GM19395 (cell line): Measurements from ENCODE around the gene C12orf54.
"Not testable (repeated sequence)": the region's sequence is repeated elsewhere in the genome, so short reads cannot be mapped to it uniquely, and the experiment has no call there.

ENCODE experiments used
- ATAC-seq: cut with Tn5 transposase; IDR thresholded peaks from one replicate; pipeline ENCODE4 v1.9.1; 2021; ENCODE audit warnings: mild to moderate bottlenecking, moderate library complexity; ENCODE audit not compliant: unreplicated experiment

Gene C12orf54

DNA sequence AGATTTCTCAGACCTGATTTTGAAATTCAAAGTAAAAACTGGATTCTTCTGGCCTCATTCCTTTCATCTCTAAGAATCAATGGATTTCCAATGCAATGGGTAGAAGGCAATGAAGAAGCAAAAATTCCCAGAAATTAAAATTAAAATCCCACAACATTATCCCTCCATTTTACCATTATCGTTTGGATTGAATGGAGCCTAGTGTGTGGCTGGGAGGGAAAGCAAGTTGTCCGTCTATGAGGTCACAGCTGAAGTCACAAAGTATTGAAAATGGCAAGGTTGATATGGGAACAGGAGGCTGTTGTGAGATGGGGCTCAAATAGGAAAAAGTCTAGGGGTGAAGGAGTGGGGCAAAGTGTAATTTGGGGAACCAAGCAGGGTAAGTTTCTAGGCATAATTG, at the start of gene C12orf54:
TSS of gene C12orf54 (plus strand) at position 301 of the 400 bp plus-strand sequence. CDS start 799 bp downstream, outside the sequence.
- ATAC-seq, result no peak

DNA sequence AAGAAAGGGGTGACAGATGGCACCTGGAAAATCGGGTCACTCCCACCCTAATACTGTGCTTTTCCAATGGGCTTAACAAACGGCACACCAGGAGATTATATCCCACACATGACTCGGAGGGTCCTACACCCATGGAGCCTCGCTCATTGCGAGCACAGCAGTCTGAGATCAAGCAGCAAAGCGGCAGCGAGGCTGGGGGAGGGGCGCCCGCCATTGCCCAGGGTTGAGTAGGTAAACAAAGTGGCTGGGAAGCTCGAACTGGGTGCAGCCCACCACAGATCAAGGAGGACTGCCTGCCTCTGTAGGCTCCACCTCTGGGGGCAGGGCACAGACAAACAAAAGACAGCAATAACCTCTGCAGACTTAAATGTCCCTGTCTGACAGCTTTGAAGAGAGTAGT, 48.3 kb upstream of the C12orf54 start:
- ATAC-seq, result not testable (repeated sequence)

DNA sequence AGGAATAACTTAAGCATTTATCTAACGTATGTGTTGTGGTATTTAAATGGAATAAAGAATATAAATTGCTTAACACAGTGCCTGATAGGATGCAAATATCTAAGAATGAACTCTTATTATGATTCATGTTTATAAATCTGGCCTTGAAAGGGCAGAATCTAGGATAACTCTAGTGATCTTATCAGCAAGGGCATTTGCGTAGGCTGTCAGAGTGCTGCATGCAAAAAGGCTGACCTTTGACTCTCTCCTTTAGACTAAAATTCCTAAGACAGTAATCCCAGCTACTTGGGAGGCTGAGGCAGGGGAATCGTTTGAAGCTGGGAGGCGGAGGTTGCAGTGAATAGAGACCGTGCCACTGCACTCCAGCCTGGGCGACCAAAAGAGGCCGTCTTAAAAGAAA, 41.2 kb upstream of the C12orf54 start:
- no peak for ATAC-seq

DNA sequence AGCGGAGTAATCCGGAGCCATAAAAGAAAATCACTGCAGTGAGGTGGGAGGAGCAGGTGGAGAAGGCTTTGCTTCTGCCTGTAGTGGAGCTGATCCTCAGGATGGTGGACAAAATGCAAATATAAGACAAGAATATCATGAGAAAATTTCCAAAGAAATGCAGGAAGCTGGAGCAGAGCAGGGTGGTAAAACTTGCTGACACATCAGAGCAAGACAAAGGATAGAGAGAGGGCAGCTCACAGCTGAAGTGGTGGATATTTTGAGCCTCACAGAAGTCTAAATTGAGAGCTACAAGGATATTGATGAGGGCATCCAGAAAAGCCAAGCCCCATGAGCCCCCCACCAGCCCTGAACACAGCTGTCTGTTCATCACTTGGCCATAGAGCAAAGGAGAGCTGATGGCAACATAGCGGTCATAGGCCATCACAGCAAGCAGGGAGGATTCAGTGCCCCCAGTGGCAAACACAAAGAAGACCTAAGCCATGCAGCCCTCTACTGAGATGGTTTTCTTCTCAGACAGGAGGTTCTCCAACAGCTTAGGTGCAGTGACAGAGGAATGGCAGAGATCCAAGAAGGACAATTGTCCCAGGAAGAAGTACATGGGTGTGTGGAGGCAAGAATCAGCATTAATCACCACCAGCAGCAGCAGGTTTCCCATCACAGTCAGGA, 40.0 kb upstream of the C12orf54 start:
- no peak for ATAC-seq

DNA sequence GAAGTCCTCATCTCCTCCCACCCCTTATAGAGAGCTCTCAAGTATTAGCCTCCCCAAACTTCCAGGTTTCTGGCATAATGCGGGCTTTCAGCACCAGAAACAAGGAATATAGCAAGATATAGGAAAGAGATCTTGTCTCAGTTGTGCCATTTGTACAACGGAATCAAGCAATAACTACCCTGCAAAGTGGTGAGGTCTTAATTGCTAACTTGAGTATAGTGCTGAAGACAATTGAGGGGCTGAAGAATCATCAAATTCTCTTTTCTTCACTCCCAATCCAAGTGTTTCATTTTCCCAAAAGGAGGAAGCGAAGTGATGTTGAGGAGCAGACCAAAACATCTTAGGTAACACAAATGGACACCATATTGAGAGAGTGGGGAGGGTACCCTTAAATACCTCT, 36.8 kb upstream of the C12orf54 start:
- no peak for ATAC-seq

DNA sequence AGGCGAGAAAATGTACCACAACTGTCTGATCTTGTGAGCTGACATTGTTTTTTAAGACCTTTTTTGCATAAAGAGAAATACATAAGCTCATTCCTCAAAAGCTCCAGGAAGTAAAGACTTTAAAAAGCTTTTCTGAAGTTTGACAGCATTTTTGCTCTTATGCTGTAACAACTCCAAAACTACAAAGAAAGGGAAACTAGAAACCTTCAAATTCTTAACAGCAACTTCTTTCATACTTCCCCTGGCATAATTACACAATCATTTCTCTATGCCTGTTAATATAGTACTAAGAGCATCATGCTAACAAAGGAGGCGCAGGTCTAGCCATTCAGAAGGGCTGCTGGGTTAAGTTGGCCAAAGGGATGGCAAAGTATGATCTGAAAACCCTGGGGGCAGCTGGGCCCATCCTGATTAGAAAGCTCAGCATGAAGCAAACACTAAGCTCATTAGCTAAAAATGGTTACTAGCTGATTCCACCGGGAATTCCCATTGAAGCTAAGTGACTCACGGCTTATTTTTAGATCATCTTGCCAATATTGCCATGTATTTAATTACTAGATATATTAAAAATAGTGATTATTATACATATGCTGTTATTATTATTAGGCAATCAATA, 36.0 kb upstream of the C12orf54 start:
- no peak for ATAC-seq

DNA sequence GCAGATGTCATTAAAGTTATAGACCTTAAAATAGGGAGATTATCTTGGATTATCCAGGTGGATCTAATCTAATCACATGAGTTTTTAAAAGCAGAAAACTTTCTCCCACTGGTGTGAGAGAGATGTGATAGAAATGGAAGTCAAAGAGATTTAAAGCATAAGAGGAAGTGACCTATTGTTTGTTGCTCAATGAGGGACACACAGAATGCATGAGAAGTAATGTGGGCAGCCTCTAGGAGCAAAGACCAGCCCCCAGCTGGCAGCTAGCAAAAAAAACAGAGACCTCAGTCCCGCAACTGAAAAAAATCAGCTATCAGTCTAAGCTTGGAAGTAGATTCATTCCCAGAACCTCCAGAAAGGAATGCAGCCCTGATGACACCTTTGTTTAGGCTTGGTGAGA, 34.5 kb upstream of the C12orf54 start:
- ATAC-seq, result no peak

DNA sequence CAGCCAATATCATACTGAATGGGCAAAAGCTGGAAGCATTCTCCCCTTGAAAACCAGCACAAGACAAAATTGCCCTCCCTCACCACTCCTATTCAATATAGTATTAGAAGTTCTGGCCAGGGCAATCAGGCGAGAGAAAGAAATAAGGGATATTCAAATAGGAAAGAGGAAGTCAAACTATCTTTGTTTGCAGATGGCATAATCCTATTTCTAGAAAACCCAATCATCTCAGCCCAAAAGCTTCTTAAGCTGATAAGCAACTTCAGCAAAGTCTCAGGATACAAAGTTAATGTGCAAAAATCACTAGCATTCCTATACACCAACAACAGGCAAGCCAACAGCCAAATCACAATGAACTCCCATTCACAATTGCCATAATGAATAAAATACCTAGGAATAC, 30.9 kb upstream of the C12orf54 start:
- no peak for ATAC-seq

DNA sequence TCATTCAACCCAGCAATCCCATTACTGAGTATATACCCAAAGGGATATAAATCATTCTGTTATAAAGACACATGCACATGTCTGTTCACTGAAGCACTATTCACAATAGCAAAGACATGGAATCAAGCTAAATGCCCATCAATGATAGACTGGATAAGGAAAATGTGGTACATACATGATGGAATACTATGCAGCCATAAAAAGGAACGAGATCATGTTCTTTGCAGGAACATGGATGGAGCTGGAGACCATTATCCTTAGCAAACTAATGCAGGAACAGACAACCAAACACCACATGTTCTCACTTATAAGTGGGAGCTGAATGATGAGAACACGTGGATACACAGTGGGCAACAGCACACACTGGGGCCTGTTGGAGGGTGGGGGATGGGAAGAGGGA, 29.3 kb upstream of the C12orf54 start:
- not testable (repeated sequence) for ATAC-seq

DNA sequence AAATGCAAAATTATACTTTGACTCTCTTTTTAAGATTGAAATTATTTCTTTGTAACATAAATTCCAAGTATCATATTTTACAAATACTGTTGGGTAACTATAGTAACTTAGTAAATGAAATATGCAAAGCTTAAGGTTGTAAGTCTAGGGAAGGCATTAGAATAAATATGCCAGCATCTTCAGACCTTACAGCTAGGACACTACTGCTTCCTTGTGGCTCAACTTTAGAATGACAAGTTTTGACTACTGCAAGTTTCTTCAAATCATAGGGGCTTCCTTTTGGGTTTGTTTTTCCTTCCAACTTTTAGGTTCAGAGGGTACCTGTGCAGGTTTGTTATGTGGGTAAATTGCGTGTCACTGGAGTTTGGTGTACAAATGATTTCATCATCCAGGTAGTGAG, 27.6 kb upstream of the C12orf54 start:
- ATAC-seq, result no peak

DNA sequence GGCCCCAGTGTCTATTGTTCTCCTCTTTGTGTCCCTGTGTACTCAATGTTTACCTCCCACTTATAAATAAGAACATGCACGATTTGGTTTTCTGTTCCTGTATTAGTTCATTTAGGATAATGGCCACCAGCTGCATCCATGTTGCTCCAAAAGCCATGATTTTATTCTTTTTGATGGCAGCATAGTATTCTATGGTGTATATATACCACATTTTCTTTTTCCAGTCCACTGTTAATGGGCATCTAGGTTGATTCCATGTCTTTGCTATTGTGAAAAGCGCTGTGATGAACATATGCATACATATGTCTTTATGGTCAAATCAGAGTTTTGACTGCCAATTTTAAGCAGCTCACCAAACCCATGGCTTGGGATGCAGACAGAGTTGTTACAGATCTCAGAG, 27.2 kb upstream of the C12orf54 start:
- ATAC-seq, result no peak

DNA sequence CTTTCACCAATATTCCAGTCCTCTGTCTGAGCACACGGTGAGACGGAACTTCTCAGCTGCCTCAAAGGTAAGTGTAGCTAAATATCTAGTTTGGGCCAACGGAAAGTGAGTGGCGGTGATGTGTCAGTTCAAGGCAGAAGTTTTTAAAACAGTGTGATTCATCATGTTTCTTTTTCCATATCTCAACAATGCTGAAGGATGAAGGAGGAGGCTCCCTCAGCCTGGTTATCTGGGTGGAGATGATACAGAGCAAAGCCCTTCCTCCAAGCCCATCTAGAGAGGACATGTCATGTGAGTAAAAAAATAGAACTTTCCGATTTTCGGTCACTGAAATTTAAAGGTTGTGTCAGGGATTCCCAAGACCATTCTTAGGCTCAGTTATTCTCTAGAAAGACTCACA, 23.0 kb upstream of the C12orf54 start:
- ATAC-seq, result no peak

DNA sequence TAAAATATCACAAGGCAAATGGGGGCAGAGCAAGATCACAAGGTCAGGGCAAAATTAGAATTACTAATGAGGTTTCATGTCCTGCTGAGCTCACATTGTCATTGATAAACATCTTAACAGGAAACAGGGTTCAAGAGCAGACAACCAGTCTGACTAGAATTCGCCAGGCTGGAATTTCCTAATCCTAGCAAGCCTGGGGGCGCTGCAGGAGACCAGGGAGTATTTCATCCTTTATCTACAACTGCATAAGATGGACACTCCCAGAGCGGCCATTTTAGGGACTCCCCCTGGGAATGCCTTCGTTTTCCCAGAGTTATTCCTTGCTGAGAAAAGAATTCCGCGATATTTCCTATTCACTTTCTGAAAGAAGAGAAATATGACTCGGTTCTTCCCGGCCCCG, 13.3 kb upstream of the C12orf54 start:
- not testable (repeated sequence) for ATAC-seq

DNA sequence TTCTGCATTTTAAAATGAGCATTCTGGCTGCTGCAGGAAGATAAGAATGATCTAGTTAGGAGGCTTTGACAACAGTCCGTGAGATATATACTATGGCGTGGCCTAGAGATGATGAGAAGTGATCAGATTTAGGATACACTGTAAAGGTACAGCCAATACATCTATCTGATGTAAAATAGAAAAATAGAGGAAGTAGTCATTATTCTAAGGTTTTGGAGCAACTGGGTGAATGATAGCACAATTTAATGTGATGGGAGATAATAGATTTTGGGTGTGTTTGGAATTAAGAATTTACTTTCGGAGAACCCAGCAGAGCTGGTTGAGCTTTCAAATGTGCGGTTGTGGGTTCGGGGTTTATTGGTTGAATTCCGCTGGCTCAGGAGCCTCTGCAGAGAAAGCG, 10.0 kb upstream of the C12orf54 start, which contains the start of gene ANP32D:
TSS of gene ANP32D (plus strand) at position 301 of the 400 bp plus-strand sequence. CDS start 106 bp downstream, outside the sequence.
- no peak for ATAC-seq

DNA sequence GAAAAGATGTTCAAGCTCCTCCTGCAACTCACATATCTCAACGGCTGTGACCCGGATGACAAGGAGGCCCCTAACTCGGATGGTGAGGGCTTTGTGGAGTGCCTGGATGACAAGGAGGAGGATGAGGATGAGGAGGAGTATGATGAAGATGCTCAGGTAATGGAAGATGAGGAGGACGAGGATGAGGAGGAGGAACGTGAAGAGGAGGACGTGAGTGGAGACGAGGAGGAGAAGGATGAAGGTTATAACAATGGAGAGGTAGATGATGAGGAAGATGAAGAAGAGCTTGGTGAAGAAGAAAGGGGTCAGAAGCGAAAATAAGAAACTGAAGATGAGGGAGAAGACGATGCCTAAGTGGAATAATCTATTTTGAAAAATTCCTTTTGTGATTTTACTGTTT, 9.2 kb upstream of the C12orf54 start:
- ATAC-seq, result no peak

DNA sequence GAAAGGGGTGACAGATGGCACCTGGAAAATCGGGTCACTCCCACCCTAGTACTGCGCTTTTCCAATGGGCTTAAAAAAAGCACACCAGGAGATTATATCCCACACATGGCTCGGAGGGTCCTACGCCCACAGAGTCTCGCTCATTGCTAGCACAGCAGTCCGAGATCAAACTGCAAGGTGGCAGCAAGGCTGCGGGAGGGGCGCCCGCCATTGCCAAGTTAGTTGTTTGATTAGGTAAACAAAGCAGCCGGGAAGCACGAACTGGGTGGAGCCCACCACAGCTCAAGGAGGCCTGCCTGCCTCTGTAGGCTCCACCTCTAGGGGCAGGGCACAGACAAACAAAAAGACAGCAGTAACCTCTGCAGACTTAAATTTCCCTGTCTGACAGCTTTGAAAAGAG, 7.8 kb upstream of the C12orf54 start:
- ATAC-seq, result not testable (repeated sequence)

DNA sequence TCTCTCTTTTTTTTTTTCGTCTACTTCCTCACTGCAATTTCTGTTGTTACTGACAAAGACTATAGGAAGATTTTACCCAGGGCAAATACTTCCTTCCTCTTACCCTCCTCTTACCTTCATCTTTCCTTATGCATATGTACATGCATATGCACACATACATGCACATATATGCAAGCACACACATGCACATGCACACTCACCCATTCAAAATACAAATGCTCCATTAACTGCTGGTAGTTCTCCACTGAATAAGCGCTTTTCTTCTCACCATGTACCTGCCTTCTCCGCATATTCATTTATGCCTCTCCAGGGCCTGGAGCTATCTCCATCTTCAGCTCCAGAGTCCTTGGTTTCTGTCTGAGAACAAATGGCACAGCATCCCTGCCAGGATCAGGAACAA, 632 bp downstream of the C12orf54 start:
- no peak for ATAC-seq

DNA sequence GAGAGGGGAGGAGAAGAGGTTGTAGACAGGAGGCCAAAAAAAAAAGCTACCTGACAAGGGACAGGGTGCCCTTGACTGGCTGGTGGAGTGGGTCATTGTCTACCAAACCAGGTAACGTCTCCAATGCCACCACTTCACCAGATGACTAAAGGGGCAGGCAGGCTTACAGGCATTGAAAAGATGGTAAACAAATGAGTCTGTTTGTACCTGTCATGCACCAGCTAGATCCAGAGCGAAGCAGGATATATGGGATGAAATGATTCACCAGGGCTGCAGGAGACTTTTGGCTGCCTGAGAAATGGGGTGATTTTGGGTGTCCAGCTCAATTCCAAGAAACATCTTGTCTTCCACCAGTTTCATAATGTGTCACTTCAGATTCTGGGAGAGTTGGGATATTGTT, 4.0 kb downstream of the C12orf54 start:
- no peak for ATAC-seq

DNA sequence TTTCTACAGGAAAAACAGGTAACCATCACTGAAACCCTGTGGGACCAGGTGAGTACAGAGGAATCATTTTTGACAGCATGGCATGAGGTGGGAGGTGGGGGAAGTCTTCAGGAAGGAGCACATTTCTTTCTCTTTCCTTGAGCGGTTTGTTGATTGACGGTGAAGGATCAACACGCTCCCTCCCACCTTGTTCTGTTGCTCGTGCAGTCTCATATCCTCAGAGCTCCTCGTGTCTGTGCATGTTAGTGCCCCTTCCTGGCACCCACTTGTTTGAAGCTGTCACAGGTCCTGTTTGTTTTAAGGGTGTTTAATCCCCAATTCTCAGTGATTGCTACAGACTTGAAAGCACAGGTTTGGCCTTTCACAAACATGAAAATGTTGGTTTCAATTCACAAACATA, 4.4 kb downstream of the C12orf54 start:
- no peak for ATAC-seq

DNA sequence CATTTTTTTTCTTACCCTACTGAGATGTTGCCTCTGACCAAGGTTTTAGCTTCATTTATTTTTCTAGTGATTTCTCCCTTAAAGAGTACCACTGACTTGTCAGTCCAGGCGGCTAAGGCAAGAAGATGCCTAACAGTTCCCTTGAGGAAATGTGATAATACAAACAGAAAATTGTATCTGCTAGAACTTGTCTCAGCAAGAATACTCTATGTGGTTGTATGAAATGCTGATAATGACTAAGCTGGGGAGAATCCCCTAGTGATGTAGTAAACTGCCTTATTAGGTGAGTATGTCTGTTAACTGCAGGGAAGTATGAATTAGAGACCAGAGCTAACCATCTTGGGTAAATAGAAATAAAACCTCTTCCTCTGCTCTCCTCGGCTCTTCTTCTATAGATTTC, 6.7 kb downstream of the C12orf54 start:
- ATAC-seq, result peak; percentile 92

DNA sequence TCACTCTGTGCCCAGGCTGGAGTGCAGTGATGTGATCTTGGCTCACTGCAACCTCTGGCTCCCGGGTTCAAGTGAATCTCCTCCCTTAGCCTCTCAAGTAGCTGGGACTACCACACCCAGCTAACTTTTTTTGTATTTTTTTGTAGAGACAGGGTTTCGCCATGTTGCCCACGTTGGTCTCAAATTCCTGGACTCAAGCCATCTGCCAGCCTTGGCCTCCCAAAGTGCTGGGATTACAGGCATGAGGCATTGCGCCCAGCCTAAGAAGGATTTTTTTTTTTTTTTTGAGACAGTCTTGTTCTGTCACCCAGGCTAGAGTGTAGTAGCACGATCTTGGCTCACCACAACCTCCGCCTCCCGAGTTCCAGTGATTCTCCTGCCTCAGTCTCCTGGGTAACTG, 7.2 kb downstream of the C12orf54 start:
- ATAC-seq, result not testable (repeated sequence)

DNA sequence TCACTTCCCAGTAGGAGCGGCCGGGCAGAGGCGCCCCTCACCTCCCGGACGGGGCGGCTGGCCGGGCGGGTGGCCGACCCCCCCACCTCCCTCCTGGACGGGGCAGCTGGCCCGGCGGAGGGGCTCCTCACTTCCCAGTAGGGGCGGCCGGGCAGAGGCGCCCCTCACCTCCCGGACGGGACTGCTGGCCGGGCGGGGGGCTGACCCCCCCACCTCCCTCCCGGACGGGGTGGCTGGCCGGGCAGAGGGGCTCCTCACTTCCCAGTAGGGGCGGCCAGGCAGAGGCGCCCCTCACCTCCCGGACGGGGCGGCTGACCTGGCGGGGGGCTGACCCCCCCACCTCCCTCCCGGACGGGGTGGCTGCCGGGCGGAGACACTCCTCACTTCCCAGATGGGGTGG, 18.0 kb downstream of the C12orf54 start:
- ATAC-seq, result not testable (repeated sequence)

DNA sequence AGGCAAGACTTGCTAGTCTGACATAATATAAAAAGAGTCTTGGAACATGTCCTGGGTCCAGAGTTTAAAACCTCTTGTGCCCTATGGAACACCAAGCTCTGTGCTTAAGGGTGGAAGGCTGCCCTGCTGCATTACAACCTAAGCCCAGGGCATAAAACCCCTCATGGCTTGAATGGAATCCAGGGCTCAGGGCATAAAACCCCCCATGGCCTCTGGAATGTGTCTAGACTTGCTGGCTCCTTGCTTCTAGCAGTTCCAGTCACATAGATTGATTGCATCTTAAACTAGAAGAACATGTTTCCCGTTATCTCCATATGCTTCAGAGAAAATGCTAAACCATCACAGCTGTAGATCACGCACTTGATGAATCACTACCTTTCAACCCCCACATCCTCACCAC, 24.5 kb downstream of the C12orf54 start:
- not testable (repeated sequence) for ATAC-seq
